Gastroesophageal sphincter (tissue), 3 donors: ENCODE data around the gene OTOS.

Source experiments
- CTCF ChIP-seq, 4 experiments: fragments of 200-600 bp in 2 of 4; fragments of 450-650 bp in 2 of 4; sonication (generic) in 1 of 4; IDR thresholded peaks; one replicate each; pipeline ENCODE4 v1.5.1; 2017 to 2019; ENCODE audit warnings: antibody characterized with exemption in 4 of 4, mild to moderate bottlenecking in 2 of 4, moderate library complexity in 2 of 4
- EP300 ChIP-seq: sonication (generic); formaldehyde crosslinking; IDR thresholded peaks from one replicate; pipeline ENCODE4 v1.6.1; 2017; ENCODE audit warnings: antibody characterized with exemption, mild to moderate bottlenecking
- POLR2A ChIP-seq, 2 donors: fragments of 450-650 bp; IDR thresholded peaks; one replicate each; pipeline ENCODE4 v1.6.1; 2017; ENCODE audit warnings: antibody characterized with exemption in 2 of 2, mild to moderate bottlenecking in 2 of 2, moderate library complexity in 1 of 2

- TF ChIP-seq POLR2A (IDR thresholded peaks at IDR 0.05) (no peak), CTCF (IDR thresholded peaks at IDR 0.05) (no peak), EP300 (no peak)
Observed at GRCh38 chr2:240162531-240162930, 22.1 kb upstream of the OTOS start.
